Fibroblast of villous mesenchyme (primary cell): Measurements from ENCODE around the gene TANGO2. TPM values are rescaled to one million over a fixed set of nuclear protein-coding genes. Genes with fewer than 3 reads are reported as not detected.

ENCODE experiments used
- DNase-seq: peaks from one replicate; pipeline ENCODE4 v3.0.0-alpha.2; 2010; ENCODE audit warnings: low read depth
- H3K4me3 ChIP-seq: 2 replicates; pipeline ENCODE4 v1.5.1; 2011; ENCODE audit warnings: low read depth, mild to moderate bottlenecking, low read length
- total RNA-seq: library from RNA; depleted of rRNA; stranded (reverse); fragments of >200 nt; gene quantifications from 2 replicates; pipeline ENCODE4 v1.2.3, GENCODE V29; 2012
- TF ChIP-seq, protein P1 (sequence below): IDR thresholded peaks from 2 replicates; pipeline ENCODE4 v1.5.1; 2012; ENCODE audit warnings: low read depth, mild to moderate bottlenecking, low read length; ENCODE audit not compliant: insufficient read depth

TANGO2 gene
- total RNA-seq, 1 donor, result 30.2 TPM

GRCh38 chr22:20028855-20029549 lies 8.1 kb downstream of the TANGO2 start:
- H3K4me3 ChIP-seq, result no peak overlapping the region
- TF ChIP-seq, protein P1, sequence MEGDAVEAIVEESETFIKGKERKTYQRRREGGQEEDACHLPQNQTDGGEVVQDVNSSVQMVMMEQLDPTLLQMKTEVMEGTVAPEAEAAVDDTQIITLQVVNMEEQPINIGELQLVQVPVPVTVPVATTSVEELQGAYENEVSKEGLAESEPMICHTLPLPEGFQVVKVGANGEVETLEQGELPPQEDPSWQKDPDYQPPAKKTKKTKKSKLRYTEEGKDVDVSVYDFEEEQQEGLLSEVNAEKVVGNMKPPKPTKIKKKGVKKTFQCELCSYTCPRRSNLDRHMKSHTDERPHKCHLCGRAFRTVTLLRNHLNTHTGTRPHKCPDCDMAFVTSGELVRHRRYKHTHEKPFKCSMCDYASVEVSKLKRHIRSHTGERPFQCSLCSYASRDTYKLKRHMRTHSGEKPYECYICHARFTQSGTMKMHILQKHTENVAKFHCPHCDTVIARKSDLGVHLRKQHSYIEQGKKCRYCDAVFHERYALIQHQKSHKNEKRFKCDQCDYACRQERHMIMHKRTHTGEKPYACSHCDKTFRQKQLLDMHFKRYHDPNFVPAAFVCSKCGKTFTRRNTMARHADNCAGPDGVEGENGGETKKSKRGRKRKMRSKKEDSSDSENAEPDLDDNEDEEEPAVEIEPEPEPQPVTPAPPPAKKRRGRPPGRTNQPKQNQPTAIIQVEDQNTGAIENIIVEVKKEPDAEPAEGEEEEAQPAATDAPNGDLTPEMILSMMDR, result no peak
- no peak for DNase-seq

- no peak for DNase-seq
- no peak overlapping the region for H3K4me3 ChIP-seq
- TF ChIP-seq, protein P1, result no peak
Measured at GRCh38 chr22:20029550-20030225, 8.8 kb downstream of the TANGO2 start.

DNA sequence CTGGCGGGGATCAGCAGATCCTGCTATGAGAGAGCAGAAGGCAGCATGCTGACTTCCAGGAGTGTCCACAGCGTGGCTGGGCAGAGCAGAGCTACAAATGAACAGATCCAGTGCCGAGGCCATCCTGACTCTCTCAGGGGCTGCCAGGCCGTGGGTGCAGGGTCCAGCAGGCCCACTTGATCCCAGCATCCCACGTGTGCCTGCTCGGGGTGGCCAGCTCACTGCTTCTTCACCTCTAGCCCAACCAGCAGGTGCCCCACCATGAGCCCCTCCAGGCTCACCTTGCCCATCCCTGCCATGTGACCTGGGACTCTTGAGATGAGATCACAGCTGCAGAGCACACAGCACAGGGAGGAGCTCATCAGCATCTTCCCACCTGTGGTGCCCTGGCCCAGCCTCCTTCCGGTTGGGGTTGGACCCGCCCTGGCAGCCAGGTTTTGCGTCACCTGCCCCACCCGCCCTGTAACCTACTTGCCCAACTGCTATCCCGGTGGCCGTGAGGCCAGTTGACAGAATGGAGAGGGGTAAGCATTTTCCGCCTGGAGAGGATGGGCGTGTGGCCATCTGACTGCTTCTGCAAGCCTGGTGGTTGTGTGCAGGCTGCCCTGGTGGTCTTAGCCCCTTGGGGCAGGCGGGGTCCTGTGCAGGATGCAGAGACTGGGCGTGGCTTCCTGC lies 11.0 kb downstream of the TANGO2 start:
- TF ChIP-seq, protein P1, result no peak
- no peak overlapping the region for H3K4me3 ChIP-seq
- no peak for DNase-seq

DNA sequence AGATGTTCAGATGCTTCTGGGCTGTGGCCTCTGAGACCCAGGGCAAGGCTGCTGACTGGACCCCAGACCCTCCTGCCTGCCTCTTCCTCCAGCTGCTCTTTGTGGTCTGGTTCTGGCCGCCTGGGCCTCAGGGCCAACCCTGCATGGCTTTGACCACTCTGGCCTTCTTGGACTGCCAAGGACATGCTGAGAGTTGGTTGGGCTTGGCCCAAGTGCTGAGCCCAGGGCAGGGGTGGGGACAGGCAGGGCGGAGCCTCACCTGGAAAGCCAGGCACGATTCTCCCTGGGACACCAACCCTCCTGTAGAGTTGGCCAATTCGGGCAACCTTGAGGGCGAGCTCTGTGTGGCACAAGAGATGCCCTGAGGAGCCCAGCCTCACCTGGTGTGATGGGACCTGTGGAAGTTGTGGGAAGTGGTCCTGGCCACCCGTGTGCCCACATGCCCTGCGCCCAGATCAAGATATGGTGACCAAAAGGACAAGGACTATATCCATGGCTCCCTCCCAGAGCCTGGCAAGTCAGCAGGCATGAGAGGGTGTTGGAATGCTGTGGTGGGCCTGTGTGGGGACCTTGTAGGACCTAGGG lies 11.6 kb downstream of the TANGO2 start:
- DNase-seq, result no peak
- H3K4me3 ChIP-seq, result no peak overlapping the region
- TF ChIP-seq, protein P1, result no peak

DNA sequence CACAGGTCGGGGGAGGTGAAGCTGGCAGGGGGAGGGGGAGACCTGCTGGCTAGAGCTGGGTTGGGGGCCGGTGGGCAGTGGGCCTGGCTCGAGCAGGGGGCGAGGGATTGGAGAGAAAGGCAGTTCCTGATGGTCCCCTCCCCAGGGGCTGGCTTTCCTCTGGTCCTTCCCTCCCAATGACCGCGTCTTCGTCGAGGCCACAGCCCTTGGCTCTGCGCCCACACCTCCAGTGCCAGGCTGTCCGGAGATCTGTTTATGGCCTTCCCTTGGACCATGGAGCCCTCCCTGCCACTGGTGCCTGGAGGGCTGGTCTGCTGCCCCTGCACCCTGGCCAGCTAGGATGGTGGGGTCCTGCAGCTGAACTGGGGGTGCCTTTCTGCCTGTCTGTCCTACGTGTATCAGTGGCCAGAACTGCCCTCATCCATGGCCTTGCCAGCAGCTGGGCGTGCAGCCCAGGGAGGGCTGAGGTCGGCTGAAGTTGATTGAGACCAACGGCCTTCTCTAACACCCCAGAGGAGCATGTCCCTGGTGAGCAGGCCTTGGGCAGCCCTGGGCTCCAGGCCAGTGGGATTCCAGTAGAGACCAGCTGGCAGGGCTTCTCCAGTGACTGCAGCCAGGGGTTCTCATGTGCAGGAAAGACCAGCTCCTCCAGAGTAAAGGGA lies 12.3 kb downstream of the TANGO2 start:
- no peak overlapping the region for H3K4me3 ChIP-seq
- DNase-seq, result no peak
- TF ChIP-seq, protein P1, result no peak

DNA sequence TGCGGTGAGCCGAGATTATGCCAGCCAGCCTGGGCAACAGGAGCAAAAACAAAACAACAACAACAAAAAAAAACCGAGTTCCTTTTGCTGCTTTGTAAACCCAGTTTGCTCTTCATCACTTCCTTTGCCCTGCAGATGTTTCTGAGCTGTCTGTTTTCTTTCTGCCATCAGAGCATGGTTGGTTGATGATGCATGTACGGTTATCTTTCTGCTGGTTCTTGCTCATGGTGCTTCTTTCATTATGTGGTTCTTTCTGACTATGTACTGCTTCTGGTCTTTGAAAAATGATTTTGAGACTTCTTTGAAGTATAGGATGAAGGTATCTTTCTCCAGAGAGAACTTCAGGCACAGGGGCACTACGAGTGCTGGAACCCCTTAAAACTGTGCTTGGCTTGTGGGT lies 13.2 kb downstream of the TANGO2 start:
- TF ChIP-seq, protein P1, result no peak
- DNase-seq, result no peak
- no peak overlapping the region for H3K4me3 ChIP-seq
